GM21723 (cell line): ENCODE measurements around the gene E2F4.

Experiments used
- ATAC-seq: cut with Tn5 transposase; IDR thresholded peaks from one replicate; pipeline ENCODE4 v1.9.1; 2021; ENCODE audit warnings: mild to moderate bottlenecking, moderate library complexity; ENCODE audit not compliant: unreplicated experiment

The E2F4 gene

GRCh38 chr16:67173323-67173722 lies 18.6 kb upstream of the E2F4 start:
- ATAC-seq: no peak

- peak; percentile 32 for ATAC-seq
Observed at GRCh38 chr16:67173808-67174705, 17.9 kb upstream of the E2F4 start.

- no peak for ATAC-seq
Observed at GRCh38 chr16:67174706-67175231, 17.2 kb upstream of the E2F4 start.

GRCh38 chr16:67176662-67177061 lies 15.3 kb upstream of the E2F4 start:
- no peak for ATAC-seq

- no peak for ATAC-seq
Observed at GRCh38 chr16:67177743-67178699, 13.9 kb upstream of the E2F4 start.

GRCh38 chr16:67179421-67180080 lies 12.4 kb upstream of the E2F4 start:
- no peak for ATAC-seq

GRCh38 chr16:67180166-67180565 lies 11.8 kb upstream of the E2F4 start:
- ATAC-seq: no peak

- no peak for ATAC-seq
Observed at GRCh38 chr16:67181346-67181745, 10.6 kb upstream of the E2F4 start.

GRCh38 chr16:67182288-67182687 lies 9.7 kb upstream of the E2F4 start:
- no peak for ATAC-seq

- no peak for ATAC-seq
Observed at GRCh38 chr16:67183284-67183626, 8.7 kb upstream of the E2F4 start.

- ATAC-seq: peak; percentile 92
Observed at GRCh38 chr16:67183627-67184452, 8.1 kb upstream of the E2F4 start, which contains the start of gene MATCAP1. TSS of gene MATCAP1 (minus strand) at chr16:67183963. CDS start at chr16:67180610, 3,353 bp downstream.

GRCh38 chr16:67184453-67184994 lies 7.4 kb upstream of the E2F4 start:
- ATAC-seq: peak; percentile 13

GRCh38 chr16:67184995-67185650 lies 6.8 kb upstream of the E2F4 start:
- peak; percentile 31 for ATAC-seq

- ATAC-seq: no peak
Observed at GRCh38 chr16:67185651-67186134, 6.3 kb upstream of the E2F4 start.

GRCh38 chr16:67186550-67186950 lies 5.4 kb upstream of the E2F4 start:
- ATAC-seq: no peak

GRCh38 chr16:67187175-67187890 lies 4.6 kb upstream of the E2F4 start:
- ATAC-seq: no peak

- no peak for ATAC-seq
Observed at GRCh38 chr16:67188323-67188722, 3.6 kb upstream of the E2F4 start.

GRCh38 chr16:67188798-67189197 lies 3.2 kb upstream of the E2F4 start:
- ATAC-seq: no peak
